Smooth muscle cell (in vitro differentiated cells): Measurements from ENCODE around the gene CELA1. TPM values are rescaled to one million over a fixed set of nuclear protein-coding genes. Genes with fewer than 3 reads are reported as not detected.

Experiments used
- DNase-seq: peaks from one replicate; lab custom pipeline; 2025; ENCODE audit not compliant: unreplicated experiment; lab: John Stamatoyannopoulos, UW
- H2AFZ ChIP-seq: fragments of 200-600 bp; sonication (generic); 2 replicates; pipeline ENCODE4 v1.6.0; 2016; ENCODE audit warnings: antibody characterized with exemption, low read depth, mild to moderate bottlenecking
- H3F3A ChIP-seq: fragments of 200-600 bp; sonication (generic); 2 replicates; pipeline ENCODE4 v1.6.0; 2017; ENCODE audit warnings: antibody characterized with exemption, low read depth
- H3K27ac ChIP-seq: fragments of 200-600 bp; sonication (generic); 2 replicates; pipeline ENCODE4 v1.5.1; 2016; ENCODE audit warnings: low read depth, mild to moderate bottlenecking
- H3K27me3 ChIP-seq: fragments of 200-600 bp; sonication (generic); 2 replicates; pipeline ENCODE4 v1.6.1; 2016; ENCODE audit warnings: low read depth, mild to moderate bottlenecking
- H3K36me3 ChIP-seq: fragments of 200-600 bp; sonication (generic); 2 replicates; pipeline ENCODE4 v1.5.1; 2016; ENCODE audit warnings: low read depth
- H3K4me1 ChIP-seq: fragments of 200-600 bp; sonication (generic); 2 replicates; pipeline ENCODE4 v1.5.1; 2016; ENCODE audit warnings: low read depth
- H3K4me2 ChIP-seq: fragments of 200-600 bp; sonication (generic); 2 replicates; pipeline ENCODE4 v1.6.0; 2016; ENCODE audit warnings: mild to moderate bottlenecking
- H3K4me3 ChIP-seq: fragments of 200-600 bp; sonication (generic); 2 replicates; pipeline ENCODE4 v1.5.1; 2016; ENCODE audit warnings: mild to moderate bottlenecking
- H3K79me2 ChIP-seq: fragments of 200-600 bp; sonication (generic); 2 replicates; pipeline ENCODE4 v1.6.0; 2016; ENCODE audit warnings: low read depth, mild to moderate bottlenecking
- H3K9ac ChIP-seq: fragments of 200-600 bp; sonication (generic); 2 replicates; pipeline ENCODE4 v1.6.0; 2016; ENCODE audit warnings: low read depth
- H3K9me3 ChIP-seq: fragments of 200-600 bp; sonication (generic); replicated peaks from 2 replicates; pipeline ENCODE4 v1.5.1; 2016; ENCODE audit warnings: low read depth
- H4K20me1 ChIP-seq: fragments of 200-600 bp; sonication (generic); 2 replicates; pipeline ENCODE4 v1.6.0; 2016; ENCODE audit warnings: low read depth
- WGBS: methylation state at CpG from one replicate; pipeline ENCODE4 v1.1.7; 2016; ENCODE audit warnings: low lambda C conversion rate; 5-methylcytosine and 5-hydroxymethylcytosine counted together
- polyA plus RNA-seq: library from polyadenylated mRNA; unstranded; fragments of >200 nt; fragmentation: Nextera tagmentation; extraction: Ambion mirVana; gene quantifications from 2 replicates; pipeline ENCODE4 v1.2.1, GENCODE V29; 2016
- total RNA-seq: library from RNA; depleted of rRNA; stranded (reverse); fragments of >200 nt; gene quantifications from 2 replicates; pipeline ENCODE4 v1.2.3, GENCODE V29; 2014
- TF ChIP-seq, protein P1 (sequence below): fragments of 200-600 bp; sonication (generic); IDR thresholded peaks from 2 replicates; pipeline ENCODE4 v1.5.1; 2017; ENCODE audit warnings: borderline replicate concordance, mild to moderate bottlenecking, antibody characterized with exemption; ENCODE audit not compliant: insufficient read depth, poor library complexity, severe bottlenecking

The CELA1 gene
- total and polyA plus RNA-seq, 2 experiments from 2014 or later: not detected

DNA sequence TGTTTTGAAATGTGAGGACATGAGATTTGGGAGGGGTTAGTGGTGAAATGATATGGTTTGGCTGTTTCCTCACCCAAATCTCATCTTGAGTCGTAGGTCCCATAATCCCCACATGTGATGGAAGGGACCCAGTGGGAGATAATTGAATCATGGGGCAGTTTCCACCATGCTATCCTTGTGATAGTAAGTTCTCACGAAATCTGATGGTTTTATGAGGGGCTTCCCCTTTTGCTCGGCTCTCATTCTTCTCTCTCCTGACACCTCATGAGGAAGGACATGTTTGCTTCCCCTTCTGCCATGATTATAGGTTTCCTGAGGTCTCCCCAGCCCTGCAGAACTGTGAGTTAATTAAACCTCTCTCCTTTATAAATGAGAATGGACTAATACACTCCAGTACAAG, 26.7 kb upstream of the CELA1 start:
- H3K4me2 ChIP-seq: no peak overlapping the region
- no peaks in the 10 kb centered on the region for H3K79me2 ChIP-seq
- H3K9ac ChIP-seq: no peak overlapping the region
- TF ChIP-seq, protein P1, sequence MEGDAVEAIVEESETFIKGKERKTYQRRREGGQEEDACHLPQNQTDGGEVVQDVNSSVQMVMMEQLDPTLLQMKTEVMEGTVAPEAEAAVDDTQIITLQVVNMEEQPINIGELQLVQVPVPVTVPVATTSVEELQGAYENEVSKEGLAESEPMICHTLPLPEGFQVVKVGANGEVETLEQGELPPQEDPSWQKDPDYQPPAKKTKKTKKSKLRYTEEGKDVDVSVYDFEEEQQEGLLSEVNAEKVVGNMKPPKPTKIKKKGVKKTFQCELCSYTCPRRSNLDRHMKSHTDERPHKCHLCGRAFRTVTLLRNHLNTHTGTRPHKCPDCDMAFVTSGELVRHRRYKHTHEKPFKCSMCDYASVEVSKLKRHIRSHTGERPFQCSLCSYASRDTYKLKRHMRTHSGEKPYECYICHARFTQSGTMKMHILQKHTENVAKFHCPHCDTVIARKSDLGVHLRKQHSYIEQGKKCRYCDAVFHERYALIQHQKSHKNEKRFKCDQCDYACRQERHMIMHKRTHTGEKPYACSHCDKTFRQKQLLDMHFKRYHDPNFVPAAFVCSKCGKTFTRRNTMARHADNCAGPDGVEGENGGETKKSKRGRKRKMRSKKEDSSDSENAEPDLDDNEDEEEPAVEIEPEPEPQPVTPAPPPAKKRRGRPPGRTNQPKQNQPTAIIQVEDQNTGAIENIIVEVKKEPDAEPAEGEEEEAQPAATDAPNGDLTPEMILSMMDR: no peak
- H3K9me3 ChIP-seq: no peaks in the 10 kb centered on the region
- H4K20me1 ChIP-seq: no peaks in the 10 kb centered on the region
- WGBS: 92% methylated on average over 3 of the region's 3 CpGs
- peaks cover 24% of the 10 kb centered on the region for H3F3A ChIP-seq
- H3K36me3 ChIP-seq: no peaks in the 10 kb centered on the region
- peaks cover 18% of the 10 kb centered on the region for H3K4me1 ChIP-seq
- H3K4me3 ChIP-seq: no peak overlapping the region
- H3K27ac ChIP-seq: no peak overlapping the region
- no peak for DNase-seq
- H3K27me3 ChIP-seq: no peaks in the 10 kb centered on the region
- no peak overlapping the region for H2AFZ ChIP-seq

DNA sequence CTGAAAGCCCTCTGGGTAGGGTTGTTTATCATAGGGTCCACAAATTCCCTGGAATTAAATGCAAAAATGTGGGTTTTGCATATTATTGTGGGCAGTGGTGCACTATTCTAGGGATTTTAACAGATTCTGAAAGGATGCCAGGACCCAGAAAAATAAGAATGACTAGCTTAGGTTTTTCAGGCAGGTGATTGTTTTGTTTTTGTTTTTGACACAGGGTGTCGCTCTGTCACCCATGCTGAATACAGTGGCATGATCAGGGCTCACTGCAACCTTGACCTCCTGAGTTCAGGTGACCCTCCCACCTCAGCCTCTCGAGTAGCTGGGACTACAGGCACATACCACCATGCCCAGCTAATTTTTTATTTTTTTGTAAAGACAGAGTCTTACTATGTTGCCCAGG, 25.5 kb upstream of the CELA1 start:
- TF ChIP-seq, protein P1: no peak
- H3K79me2 ChIP-seq: no peaks in the 10 kb centered on the region
- H3F3A ChIP-seq: peaks cover 24% of the 10 kb centered on the region
- no peaks in the 10 kb centered on the region for H4K20me1 ChIP-seq
- H3K4me1 ChIP-seq: peaks cover 23% of the 10 kb centered on the region
- no peaks in the 10 kb centered on the region for H3K9me3 ChIP-seq
- no peak overlapping the region for H2AFZ ChIP-seq
- H3K36me3 ChIP-seq: no peaks in the 10 kb centered on the region
- WGBS: 75% methylated on average over 2 of the region's 2 CpGs
- H3K9ac ChIP-seq: peak overlapping the region; percentile 31
- no peak for DNase-seq
- no peak overlapping the region for H3K4me3 ChIP-seq
- peak overlapping the region; percentile 87 for H3K27ac ChIP-seq
- H3K4me2 ChIP-seq: peak overlapping the region; percentile 14
- no peaks in the 10 kb centered on the region for H3K27me3 ChIP-seq

DNA sequence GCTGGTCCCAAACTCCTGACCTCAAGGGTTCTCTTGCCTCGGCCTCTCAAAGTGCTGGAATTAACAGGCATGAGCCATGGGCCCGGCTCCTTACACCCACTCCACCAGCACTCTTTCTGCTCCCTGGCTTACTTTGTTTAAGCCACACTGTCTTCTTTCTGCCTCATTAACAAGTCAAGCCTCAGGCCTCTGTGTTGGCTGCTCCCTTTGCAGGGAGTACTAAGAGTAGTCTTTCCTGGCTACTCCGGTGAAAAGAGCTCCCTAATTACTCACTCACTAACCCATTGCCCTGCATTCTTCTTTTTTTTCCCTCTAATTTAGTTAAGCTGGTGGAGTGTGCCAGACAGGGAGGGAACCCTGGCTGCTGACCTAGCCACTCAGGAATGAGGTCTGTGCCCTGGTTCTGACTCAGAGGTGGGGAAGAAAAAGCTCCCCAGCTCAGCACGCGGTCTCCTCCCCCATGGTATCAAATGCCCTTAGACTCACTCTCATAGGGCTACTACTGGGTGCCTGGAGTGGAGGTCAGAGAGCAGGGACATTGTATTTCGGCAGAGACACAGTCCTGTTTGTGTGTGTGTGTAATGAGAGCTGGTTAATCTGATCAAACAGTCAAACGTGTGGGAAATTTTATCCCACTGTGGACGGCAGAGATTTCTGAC, 24.9 kb upstream of the CELA1 start:
- Histone ChIP-seq H3K4me3 (no peak overlapping the region), H3K9ac (peak overlapping the region; percentile 31), H3K4me1 (peaks cover 23% of the 10 kb centered on the region), H3F3A (peaks cover 24% of the 10 kb centered on the region), H3K27ac (peak overlapping the region; percentile 87), H3K9me3 (no peaks in the 10 kb centered on the region), H3K4me2 (peak overlapping the region; percentile 14), H3K79me2 (no peaks in the 10 kb centered on the region), H4K20me1 (no peaks in the 10 kb centered on the region), H3K36me3 (no peaks in the 10 kb centered on the region), H2AFZ (no peak overlapping the region), H3K27me3 (no peaks in the 10 kb centered on the region)
- WGBS: under 1% methylated on average over 8 of the region's 8 CpGs
- TF ChIP-seq, protein P1: no peak
- peak; percentile 26 for DNase-seq

DNA sequence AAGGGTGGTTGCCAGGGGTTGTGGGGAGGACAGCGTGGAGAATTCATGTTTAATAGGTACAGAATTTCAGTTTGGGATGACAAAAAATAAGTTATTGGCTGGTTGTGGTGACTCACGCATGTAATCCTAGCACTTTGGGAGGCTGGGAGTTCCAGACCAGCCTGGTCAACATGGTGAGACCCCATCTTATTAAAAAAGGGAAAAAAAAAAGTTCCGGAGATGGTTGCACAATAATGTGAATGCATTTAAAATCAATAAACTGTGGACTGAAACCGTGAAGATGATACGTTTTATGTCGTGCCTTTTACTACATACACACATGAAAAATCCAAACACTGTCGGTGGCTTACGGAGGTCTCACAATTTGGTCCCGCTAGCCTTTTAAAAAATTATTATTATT, 24.2 kb upstream of the CELA1 start:
- Histone ChIP-seq H3K27ac (peak overlapping the region; percentile 87), H2AFZ (no peak overlapping the region), H3K4me2 (peak overlapping the region; percentile 5), H4K20me1 (no peaks in the 10 kb centered on the region), H3K9me3 (no peaks in the 10 kb centered on the region), H3K36me3 (no peaks in the 10 kb centered on the region), H3K4me1 (peaks cover 23% of the 10 kb centered on the region), H3K4me3 (no peak overlapping the region), H3K27me3 (no peaks in the 10 kb centered on the region), H3F3A (peaks cover 24% of the 10 kb centered on the region), H3K9ac (no peak overlapping the region), H3K79me2 (no peaks in the 10 kb centered on the region)
- 92% methylated on average over 9 of the region's 9 CpGs for WGBS
- TF ChIP-seq, protein P1: no peak
- DNase-seq: no peak
